HG03342 (cell line): ENCODE data around the gene RPS27A.
"Not testable (repeated sequence)": the region's sequence is repeated elsewhere in the genome, so short reads cannot be mapped to it uniquely, and the experiment has no call there.

Experiments used
- ATAC-seq: cut with Tn5 transposase; IDR thresholded peaks from one replicate; pipeline ENCODE4 v1.9.1; 2021; ENCODE audit warnings: mild to moderate bottlenecking, moderate library complexity; ENCODE audit not compliant: unreplicated experiment

Gene RPS27A

DNA sequence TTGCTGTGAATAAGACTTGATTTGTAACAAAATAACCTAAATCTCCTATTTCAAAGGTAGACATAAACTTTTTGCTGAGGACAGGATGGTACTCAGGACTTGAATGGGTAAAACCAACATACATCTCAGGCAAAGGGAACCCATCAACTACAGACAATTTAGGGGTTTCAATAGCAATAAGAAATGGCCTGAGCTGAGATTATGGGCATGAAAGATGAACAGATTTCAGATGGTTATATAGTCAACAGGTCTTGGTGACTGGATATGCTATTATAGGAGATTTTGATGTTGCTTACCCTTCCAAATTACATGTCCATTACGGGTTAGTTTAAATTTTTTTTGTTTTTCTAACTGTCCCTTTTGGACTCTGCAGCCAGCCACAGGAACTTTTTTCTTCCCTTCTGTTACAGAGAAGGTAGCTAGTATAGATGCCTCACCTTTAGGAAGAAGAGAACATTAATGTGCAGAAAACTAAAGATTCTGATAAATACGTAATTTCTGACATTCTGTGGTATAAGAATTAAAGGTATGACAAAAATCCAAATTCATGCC is 4.6 kb downstream of the RPS27A start:
- ATAC-seq, result no peak

DNA sequence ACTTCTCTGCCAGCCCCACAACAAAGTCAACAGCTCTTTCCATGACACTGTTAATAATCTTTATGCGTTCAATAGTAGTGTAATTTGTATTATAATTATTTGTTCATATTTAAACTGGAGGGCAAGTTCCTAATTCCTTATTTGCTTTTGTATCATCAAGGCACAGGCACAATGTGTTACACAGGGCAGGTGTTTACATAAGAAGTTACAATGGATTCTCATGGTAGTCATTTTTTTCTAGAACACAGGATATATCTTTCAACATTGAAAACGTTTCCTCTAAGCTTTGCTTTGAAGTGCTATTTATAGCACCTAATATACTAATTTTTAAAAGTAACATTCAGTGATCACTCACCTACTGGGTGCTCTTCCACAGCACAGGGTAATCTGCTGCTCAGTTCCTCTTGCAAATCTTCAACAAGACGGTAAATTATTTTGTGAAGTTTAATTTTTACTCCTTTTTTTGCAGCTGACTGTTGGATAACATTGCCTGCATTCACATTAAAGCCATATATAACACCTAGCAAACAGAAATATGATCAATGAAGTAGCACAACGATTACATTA is 7.3 kb downstream of the RPS27A start:
- ATAC-seq, result no peak

GRCh38 chr2:55241582-55241981 is 9.1 kb downstream of the RPS27A start:
- not testable (repeated sequence) for ATAC-seq

GRCh38 chr2:55242617-55243016 is 10.1 kb downstream of the RPS27A start:
- no peak for ATAC-seq

- ATAC-seq, result no peak
Measured at GRCh38 chr2:55245411-55245810, 12.9 kb downstream of the RPS27A start.

- ATAC-seq, result no peak
Measured at GRCh38 chr2:55247025-55247424, 14.5 kb downstream of the RPS27A start.

GRCh38 chr2:55252832-55253231 is 20.3 kb downstream of the RPS27A start:
- ATAC-seq, result no peak

GRCh38 chr2:55259586-55259985 is 27.1 kb downstream of the RPS27A start:
- ATAC-seq, result not testable (repeated sequence)

DNA sequence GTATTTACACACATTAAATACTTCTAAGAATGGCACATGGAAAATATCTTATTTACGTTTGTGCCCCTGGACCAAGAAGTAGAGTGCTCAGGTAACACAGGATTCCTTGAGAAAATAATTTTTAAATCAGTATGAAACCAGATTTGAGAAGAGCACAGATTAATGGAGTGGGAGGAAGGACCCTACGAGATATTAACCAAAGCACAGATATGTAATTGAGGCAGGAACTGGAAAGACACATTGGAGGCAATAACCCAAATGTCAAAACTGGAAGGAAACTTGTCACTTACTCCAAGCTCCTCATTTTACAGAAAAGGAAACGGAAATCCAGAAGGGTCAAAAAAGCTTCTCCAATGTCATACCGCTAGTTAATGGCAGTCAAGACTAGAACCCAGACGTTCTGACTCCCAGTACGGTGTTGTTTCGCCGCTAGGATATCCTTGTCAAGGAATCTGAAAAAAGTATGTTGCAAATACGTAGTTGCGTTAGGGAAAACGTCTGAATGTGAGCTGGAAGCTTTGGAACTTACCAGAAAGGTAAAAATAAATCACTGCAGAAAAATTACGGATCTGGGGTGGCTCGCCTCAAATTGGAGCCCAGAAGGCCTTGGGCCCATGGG is 35.9 kb downstream of the RPS27A start:
- ATAC-seq, result no peak

DNA sequence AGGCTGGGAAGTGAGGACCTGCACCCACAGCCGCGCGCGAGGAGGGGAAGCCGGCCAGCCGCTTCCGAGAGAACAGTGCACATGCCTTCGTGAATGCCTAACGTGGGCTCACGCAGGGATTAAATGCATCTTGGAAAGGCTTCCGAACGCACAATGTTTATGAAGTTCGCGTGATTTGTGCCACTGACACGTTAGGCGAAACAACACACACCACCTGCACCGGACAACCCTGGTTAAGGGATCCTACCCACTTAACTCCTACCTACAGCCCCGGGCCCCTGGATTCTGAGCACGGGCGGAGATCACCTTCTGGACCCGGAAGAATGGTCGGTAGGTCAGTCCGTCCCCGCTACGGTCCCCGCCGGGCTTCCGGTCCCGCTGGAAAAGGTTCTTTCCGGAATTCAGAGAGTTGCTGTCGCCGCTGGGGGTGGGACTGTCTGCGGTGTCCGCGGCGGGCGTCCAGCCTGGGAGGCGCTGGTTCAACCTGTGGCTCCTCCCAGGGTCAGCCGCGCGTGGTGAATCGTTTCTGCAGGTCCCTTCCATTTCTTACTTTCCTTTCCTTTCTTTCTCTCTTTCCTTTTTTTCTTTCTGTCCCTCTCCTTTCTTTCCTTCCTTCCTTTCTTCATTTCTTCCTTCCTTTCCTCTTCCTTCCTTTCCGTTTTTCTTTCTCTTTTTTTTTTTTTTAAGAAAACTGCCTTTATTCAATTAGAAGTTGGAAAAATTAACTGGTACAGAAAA is 36.6 kb downstream of the RPS27A start, which contains the start of gene MTIF2:
Gene MTIF2, minus strand, starts transcription at position 325 of the 738 bp plus-strand sequence. CDS start 5,373 bp downstream, outside the sequence.
- ATAC-seq, result peak; percentile 97

DNA sequence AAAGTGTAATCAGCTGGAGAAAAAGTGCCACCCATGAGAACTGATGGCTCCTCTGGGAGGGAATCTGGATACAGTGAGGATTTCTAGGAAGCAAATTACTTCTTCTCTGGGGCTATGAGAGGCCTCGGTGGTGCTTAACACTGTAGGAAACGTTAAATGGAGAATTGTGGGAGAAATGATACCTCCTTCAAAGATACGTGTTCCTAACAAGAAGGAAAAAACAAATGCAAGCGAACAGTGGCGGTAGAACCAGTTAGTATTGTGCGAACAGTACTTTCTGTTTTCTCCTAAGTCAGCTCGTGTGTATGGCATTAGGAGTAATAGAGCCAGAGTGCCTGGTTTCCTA is 37.1 kb downstream of the RPS27A start:
- no peak for ATAC-seq

DNA sequence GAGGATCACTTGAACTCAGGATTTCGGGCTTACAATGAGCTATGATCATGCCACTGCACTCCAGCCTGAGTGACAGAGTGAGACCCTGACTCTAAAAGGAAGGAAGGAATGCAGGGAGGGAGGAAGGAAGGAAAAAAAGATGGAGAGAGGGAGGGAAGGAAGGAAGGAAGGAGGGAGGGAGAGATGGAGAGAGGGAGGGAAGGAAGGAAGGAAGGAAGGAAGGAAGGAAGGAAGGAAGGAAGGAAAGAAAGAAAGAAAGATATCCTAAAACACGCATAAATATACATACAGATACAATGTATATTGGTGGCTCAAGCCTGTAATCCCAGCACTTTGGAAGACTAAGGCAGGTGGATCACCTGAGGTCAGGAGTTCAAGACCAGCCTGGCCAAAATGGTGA is 41.9 kb downstream of the RPS27A start:
- not testable (repeated sequence) for ATAC-seq

DNA sequence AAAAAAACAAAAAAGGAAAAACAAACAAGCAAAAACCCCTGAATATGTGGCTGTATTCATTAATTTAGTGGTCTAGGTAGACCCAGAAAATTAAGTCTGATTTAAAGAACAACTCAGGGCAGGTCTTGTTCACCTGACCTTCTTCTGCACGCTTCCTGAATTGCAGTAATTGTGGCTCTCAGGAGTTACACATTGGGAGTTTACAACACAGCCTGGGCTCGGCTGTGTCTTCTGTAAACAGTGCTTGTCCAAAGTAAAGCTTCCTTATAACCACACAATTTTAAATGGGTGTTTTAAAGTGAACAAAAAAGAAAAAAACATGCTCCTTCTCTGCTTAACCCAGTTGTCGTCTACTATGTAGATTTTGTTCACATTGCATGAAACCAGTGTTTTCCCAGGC is 44.8 kb downstream of the RPS27A start:
- no peak for ATAC-seq

DNA sequence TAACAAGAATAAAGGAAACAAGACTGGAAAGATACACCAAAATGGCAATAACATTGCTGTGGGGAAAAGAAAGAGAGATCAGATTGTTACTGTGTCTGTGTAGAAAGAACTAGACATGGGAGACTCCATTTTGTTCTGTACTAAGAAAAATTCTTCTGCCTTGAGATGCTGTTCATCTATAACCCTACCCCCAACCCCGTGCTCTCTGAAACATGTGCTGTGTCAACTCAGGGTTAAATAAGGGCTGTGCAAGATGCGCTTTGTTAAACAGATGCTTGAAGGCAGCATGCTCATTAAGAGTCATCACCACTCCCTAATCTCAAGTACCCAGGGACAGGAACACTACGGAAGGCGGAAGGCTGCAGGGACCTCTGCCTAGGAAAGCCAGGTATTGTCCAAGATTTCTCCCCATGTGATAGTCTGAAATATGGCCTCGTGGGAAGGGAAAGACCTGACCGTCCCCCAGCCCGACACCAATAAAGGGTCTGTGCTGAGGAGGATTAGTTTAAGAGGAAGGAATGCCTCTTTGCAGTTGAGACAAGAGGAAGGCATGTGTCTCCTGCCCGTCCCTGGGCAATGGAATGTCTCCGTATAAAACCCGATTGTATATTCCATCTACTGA is 46.8 kb downstream of the RPS27A start:
- not testable (repeated sequence) for ATAC-seq

- ATAC-seq, result not testable (repeated sequence)
Measured at GRCh38 chr2:55279859-55280424, 47.5 kb downstream of the RPS27A start.

DNA sequence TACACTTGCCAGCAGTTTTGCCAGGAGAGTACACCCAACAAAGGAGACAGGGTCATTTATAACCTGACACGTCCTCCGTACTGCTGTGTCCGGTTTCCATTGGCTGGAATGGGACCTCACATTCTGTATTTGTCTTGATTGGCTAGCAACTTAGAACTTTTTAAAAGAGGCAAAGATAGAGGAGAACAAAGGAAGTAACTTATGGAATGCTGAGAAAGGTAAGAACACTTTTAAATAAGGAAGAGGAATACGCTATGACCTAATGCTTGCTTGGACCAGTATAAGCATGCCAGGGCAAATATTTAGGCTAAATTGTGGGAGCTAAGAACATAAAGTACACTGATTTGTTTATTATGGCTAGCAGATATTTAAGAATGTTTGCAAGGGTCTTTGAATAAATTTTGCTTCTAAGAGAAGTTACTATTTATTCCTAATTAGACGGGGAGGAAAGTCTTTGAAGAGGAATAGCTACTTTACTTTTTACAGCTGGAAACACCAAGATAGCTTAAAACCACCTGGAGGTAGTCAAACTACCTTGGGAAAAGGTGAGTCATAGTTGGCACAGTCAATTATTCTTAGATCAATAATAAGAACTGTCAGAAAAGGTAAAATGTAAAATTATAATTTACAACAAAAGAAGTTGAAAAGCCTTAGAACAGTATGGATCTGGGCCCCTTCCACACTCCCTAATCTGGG is 48.5 kb downstream of the RPS27A start:
- ATAC-seq, result not testable (repeated sequence)

GRCh38 chr2:55282110-55282917 is 49.8 kb downstream of the RPS27A start:
- peak; percentile 98 for ATAC-seq

DNA sequence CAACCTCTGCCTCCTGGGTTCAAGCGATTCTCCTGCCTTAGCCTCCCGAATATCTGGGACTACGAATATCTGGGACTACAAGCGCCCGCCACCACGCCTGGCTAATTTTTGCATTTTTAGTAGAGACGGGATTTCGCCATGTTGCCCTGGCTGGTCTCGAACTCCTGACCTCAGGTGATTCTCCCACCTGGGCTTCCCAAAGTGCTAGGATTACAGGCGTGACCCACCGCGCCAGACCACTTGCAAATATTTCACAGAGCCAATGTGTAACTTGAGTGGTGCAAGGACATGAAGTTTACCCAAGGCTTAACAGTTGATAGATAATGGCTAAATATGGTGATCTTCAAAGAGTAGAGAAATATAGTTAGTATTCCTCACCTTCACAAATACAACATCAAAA is 50.6 kb downstream of the RPS27A start:
- ATAC-seq, result no peak
